OCI-LY3 (cell line): ENCODE measurements around the gene PCNX2.

ENCODE experiments used
- CTCF ChIP-seq: fragments of 200-600, 300-600 bp; sonication (generic); IDR thresholded peaks from 2 replicates; pipeline ENCODE4 v1.5.1; 2014; ENCODE audit warnings: antibody characterized with exemption, low read length, low read depth
- EZH2phosphoT487 ChIP-seq: fragments of 200-600 bp; shearing (Covaris generic); IDR thresholded peaks from 2 replicates; pipeline ENCODE4 v1.6.1; 2018; ENCODE audit warnings: antibody characterized with exemption, mixed run types, low read depth

GRCh38 chr1:233034836-233035235, 260.7 kb downstream of the PCNX2 start:
- TF ChIP-seq CTCF (no peak), EZH2phosphoT487 (no peak)
